Peyer's patch (tissue), 4 donors: ENCODE data around the gene GNAO1.

Experiments used
- POLR2A ChIP-seq, 2 donors: fragments of 450-650 bp; IDR thresholded peaks; one replicate each; pipeline ENCODE4 v1.5.1; 2017; ENCODE audit warnings: antibody characterized with exemption in 2 of 2, mild to moderate bottlenecking in 2 of 2, moderate library complexity in 2 of 2
- TF ChIP-seq, protein P1 (sequence below), 6 experiments: fragments of 450-650 bp in 4 of 6; fragments of 200-600 bp in 2 of 6; sonication (generic) in 1 of 6; IDR thresholded peaks; one replicate each; pipeline ENCODE4 v1.5.1; 2017 to 2019; ENCODE audit warnings: antibody characterized with exemption in 6 of 6, mild to moderate bottlenecking in 3 of 6, moderate library complexity in 1 of 6

DNA sequence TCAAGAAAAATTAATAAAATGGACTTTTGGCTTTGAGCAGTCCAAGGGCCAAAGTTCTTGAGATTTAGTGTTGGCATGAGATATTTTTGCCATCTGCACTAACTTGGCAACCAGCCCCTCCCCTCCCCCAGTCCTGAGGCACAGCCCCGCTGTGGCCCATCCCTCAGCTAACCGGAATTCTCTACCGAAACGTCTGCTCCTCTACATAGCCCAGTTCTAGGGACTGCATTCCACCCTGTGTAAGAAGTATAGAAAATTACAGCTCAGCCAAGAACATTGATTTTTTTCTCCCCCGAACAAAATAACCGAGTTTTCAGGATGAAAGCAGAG is 136.6 kb downstream of the GNAO1 start:
- no peak for TF ChIP-seq POLR2A (IDR thresholded peaks at IDR 0.05)
- TF ChIP-seq, protein P1, sequence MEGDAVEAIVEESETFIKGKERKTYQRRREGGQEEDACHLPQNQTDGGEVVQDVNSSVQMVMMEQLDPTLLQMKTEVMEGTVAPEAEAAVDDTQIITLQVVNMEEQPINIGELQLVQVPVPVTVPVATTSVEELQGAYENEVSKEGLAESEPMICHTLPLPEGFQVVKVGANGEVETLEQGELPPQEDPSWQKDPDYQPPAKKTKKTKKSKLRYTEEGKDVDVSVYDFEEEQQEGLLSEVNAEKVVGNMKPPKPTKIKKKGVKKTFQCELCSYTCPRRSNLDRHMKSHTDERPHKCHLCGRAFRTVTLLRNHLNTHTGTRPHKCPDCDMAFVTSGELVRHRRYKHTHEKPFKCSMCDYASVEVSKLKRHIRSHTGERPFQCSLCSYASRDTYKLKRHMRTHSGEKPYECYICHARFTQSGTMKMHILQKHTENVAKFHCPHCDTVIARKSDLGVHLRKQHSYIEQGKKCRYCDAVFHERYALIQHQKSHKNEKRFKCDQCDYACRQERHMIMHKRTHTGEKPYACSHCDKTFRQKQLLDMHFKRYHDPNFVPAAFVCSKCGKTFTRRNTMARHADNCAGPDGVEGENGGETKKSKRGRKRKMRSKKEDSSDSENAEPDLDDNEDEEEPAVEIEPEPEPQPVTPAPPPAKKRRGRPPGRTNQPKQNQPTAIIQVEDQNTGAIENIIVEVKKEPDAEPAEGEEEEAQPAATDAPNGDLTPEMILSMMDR (IDR thresholded peaks at IDR 0.05) = no peak
